Breast epithelium (tissue), 3 donors: ENCODE measurements around the gene SCARF2.
"Not testable (repeated sequence)": the region's sequence is repeated elsewhere in the genome, so short reads cannot be mapped to it uniquely, and the experiment has no call there.

Experiments
- CTCF ChIP-seq, 3 donors: fragments of 450-650 bp; IDR thresholded peaks; one replicate each; pipeline ENCODE4 v1.5.1; 2016 to 2017; ENCODE audit warnings: antibody characterized with exemption in 3 of 3, mild to moderate bottlenecking in 3 of 3, moderate library complexity in 3 of 3
- POLR2A ChIP-seq: fragments of 450-650 bp; IDR thresholded peaks from one replicate; pipeline ENCODE4 v1.6.1; 2016; ENCODE audit warnings: antibody characterized with exemption, mild to moderate bottlenecking, moderate library complexity
- POLR2AphosphoS5 ChIP-seq, 3 donors: sonication (generic); formaldehyde crosslinking; IDR thresholded peaks; one replicate each; pipeline ENCODE4 v1.6.1; 2017; ENCODE audit warnings: antibody characterized with exemption in 3 of 3

DNA sequence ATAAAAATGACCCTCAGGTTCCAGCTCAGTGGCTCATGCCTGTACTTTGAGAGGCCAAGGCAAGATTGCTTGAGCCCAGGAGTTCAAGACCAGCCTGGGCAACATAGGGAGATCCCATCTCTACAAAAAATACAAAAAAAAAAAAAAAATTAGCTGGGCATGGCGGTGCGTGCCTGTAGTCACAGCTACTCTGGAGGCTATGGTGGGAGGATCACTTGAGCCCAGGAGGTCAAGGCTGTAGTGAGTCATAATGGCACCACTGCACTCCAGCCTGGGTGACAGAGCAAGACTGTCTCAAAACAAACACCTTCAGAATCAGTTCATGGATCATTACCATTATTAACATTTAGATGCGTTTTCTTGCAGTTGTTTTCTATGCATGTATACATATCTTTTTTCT is 28.2 kb downstream of the SCARF2 start:
- TF ChIP-seq CTCF (IDR thresholded peaks at IDR 0.05); POLR2A; POLR2AphosphoS5 (IDR thresholded peaks at IDR 0.05): not testable (repeated sequence)
